Osteocyte (in vitro differentiated cells): ENCODE results near the gene ADRA2A. TPM values are rescaled to one million over a fixed set of nuclear protein-coding genes. Genes with fewer than 3 reads are reported as not detected.

Source experiments
- DNase-seq: peaks from one replicate; pipeline ENCODE4 v3.0.0; 2021; ENCODE audit warnings: mixed read lengths; ENCODE audit not compliant: unreplicated experiment; ENCODE audit errors: extremely low spot score
- H3K27ac Mint-ChIP-seq: one replicate; pipeline ENCODE4 v1.8.0; 2021; ENCODE audit warnings: mild to moderate bottlenecking, mixed read lengths; ENCODE audit not compliant: unreplicated experiment
- H3K27me3 Mint-ChIP-seq: one replicate; pipeline ENCODE4 v1.8.0; 2021; ENCODE audit warnings: mixed read lengths; ENCODE audit not compliant: unreplicated experiment
- H3K36me3 Mint-ChIP-seq: one replicate; pipeline ENCODE4 v1.8.0; 2021; ENCODE audit warnings: mixed read lengths; ENCODE audit not compliant: unreplicated experiment
- H3K4me1 Mint-ChIP-seq: one replicate; pipeline ENCODE4 v1.8.0; 2021; ENCODE audit warnings: mixed read lengths; ENCODE audit not compliant: unreplicated experiment
- H3K4me3 Mint-ChIP-seq: one replicate; pipeline ENCODE4 v1.8.0; 2021; ENCODE audit warnings: mild to moderate bottlenecking, moderate library complexity, mixed read lengths; ENCODE audit not compliant: unreplicated experiment
- H3K9me3 Mint-ChIP-seq: one replicate; pipeline ENCODE4 v1.8.0; 2021; ENCODE audit warnings: mixed read lengths; ENCODE audit not compliant: unreplicated experiment
- CTCF ChIP-seq: fragments of 200-600 bp; sonication (generic); IDR thresholded peaks from 2 replicates; pipeline ENCODE4 v1.5.0; 2021; ENCODE audit warnings: antibody characterized with exemption, mild to moderate bottlenecking, moderate library complexity
- total RNA-seq: library from RNA; stranded (reverse); gene quantifications from 2 replicates; pipeline ENCODE4 v1.2.1, GENCODE V29; 2021

The ADRA2A gene
- total RNA-seq, 1 donor from 2014 or later: not detected

GRCh38 chr10:111127081-111127848 is 50.4 kb downstream of the ADRA2A start:
- DNase-seq: peak; percentile 63
- Mint-ChIP-seq H3K4me3 (no peak overlapping the region), H3K27ac (no peak overlapping the region), H3K4me1 (no peaks in the 10 kb centered on the region), H3K9me3 (no peaks in the 10 kb centered on the region), H3K36me3 (no peaks in the 10 kb centered on the region), H3K27me3 (peaks cover 2% of the 10 kb centered on the region)
- TF ChIP-seq CTCF: no peak

GRCh38 chr10:111128331-111129180 is 51.7 kb downstream of the ADRA2A start:
- Mint-ChIP-seq H3K4me3 (no peak overlapping the region), H3K27me3 (peaks cover 6% of the 10 kb centered on the region), H3K9me3 (no peaks in the 10 kb centered on the region), H3K36me3 (no peaks in the 10 kb centered on the region), H3K4me1 (no peaks in the 10 kb centered on the region), H3K27ac (no peak overlapping the region)
- DNase-seq: peak; percentile 66
- no peak for TF ChIP-seq CTCF

- H3K27me3 Mint-ChIP-seq: peaks cover 10% of the 10 kb centered on the region
- TF ChIP-seq CTCF: no peak
- H3K4me1 Mint-ChIP-seq: no peaks in the 10 kb centered on the region
- H3K4me3 Mint-ChIP-seq: no peak overlapping the region
- no peak for DNase-seq
- H3K9me3 Mint-ChIP-seq: no peaks in the 10 kb centered on the region
- no peaks in the 10 kb centered on the region for H3K36me3 Mint-ChIP-seq
- H3K27ac Mint-ChIP-seq: no peak overlapping the region
Measured at GRCh38 chr10:111129363-111129762, 52.5 kb downstream of the ADRA2A start.

- DNase-seq: no peak
- no peaks in the 10 kb centered on the region for H3K36me3 Mint-ChIP-seq
- peaks cover 19% of the 10 kb centered on the region for H3K27me3 Mint-ChIP-seq
- no peaks in the 10 kb centered on the region for H3K4me1 Mint-ChIP-seq
- TF ChIP-seq CTCF: no peak
- H3K27ac Mint-ChIP-seq: no peak overlapping the region
- no peak overlapping the region for H3K4me3 Mint-ChIP-seq
- H3K9me3 Mint-ChIP-seq: no peaks in the 10 kb centered on the region
Measured at GRCh38 chr10:111130471-111130870, 53.6 kb downstream of the ADRA2A start.

Other genes with a start within 250 kb of the ADRA2A start
- gene PDCD4, start 205.1 kb upstream of the ADRA2A start, total RNA-seq: 106 TPM in 2 replicates
- gene BBIP1, start 157.8 kb upstream of the ADRA2A start, total RNA-seq: 35.2 and 39.5 TPM in 2 replicates
- gene SHOC2, start 157.4 kb upstream of the ADRA2A start, total RNA-seq: 55.3 and 60.8 TPM in 2 replicates